Smooth muscle cell of the pulmonary artery (primary cell): ENCODE results near the gene GOLGA3. TPM values are rescaled to one million over a fixed set of nuclear protein-coding genes. Genes with fewer than 3 reads are reported as not detected.

ENCODE experiments used
- total RNA-seq: library from RNA; depleted of rRNA; stranded (reverse); fragments of >200 nt; gene quantifications from 2 replicates; pipeline ENCODE4 v1.2.3, GENCODE V29; 2014

The GOLGA3 gene, protein sequence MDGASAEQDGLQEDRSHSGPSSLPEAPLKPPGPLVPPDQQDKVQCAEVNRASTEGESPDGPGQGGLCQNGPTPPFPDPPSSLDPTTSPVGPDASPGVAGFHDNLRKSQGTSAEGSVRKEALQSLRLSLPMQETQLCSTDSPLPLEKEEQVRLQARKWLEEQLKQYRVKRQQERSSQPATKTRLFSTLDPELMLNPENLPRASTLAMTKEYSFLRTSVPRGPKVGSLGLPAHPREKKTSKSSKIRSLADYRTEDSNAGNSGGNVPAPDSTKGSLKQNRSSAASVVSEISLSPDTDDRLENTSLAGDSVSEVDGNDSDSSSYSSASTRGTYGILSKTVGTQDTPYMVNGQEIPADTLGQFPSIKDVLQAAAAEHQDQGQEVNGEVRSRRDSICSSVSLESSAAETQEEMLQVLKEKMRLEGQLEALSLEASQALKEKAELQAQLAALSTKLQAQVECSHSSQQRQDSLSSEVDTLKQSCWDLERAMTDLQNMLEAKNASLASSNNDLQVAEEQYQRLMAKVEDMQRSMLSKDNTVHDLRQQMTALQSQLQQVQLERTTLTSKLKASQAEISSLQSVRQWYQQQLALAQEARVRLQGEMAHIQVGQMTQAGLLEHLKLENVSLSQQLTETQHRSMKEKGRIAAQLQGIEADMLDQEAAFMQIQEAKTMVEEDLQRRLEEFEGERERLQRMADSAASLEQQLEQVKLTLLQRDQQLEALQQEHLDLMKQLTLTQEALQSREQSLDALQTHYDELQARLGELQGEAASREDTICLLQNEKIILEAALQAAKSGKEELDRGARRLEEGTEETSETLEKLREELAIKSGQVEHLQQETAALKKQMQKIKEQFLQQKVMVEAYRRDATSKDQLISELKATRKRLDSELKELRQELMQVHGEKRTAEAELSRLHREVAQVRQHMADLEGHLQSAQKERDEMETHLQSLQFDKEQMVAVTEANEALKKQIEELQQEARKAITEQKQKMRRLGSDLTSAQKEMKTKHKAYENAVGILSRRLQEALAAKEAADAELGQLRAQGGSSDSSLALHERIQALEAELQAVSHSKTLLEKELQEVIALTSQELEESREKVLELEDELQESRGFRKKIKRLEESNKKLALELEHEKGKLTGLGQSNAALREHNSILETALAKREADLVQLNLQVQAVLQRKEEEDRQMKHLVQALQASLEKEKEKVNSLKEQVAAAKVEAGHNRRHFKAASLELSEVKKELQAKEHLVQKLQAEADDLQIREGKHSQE (N-terminal part only)
- 210 and 265 TPM in 2 replicates for total RNA-seq

DNA sequence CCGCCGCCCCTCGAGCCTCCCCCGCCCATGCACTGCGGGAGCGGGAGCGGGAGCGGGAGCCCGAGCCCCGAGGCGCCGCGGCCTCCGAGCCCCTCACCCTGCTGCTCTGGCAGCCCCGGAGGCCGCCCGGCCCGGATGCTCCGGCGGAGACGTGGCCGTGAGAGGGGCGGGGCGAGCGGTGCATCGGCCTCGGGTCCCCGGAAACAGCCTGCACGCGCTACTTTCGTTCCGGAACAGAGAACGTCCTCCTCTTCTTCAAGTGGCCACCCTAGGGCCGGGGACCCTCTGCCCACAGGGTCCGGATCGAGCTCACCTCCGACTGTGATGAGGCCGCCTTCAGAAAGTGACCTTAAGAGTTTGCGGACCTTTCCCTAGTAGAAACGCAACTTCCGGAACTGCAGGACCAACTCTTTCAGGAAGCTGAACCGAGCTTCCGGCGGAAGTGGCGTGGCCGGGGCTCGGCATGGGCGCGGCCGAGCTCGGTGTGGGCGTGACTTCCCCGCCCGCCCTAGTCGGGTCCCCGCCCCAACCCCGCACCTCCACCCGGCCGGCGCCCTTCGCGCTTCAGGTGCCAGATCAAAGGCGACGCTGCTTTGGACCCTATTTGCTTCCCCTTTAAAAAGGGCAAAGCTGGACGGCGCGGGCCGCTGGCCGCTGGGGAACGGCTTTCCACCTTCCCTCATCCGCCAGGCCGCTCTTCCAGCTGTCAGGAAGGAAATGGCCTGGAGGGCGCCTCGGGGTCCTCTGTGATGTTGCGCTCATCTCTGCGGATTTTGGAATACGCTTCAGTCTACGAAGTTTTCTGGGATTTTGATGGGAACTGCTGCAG lies at the start of gene GOLGA3:
Gene GOLGA3, minus strand, starts transcription at position 164 of the 829 bp plus-strand sequence. CDS start 6,741 bp downstream, outside the sequence.

GRCh38 chr12:132761032-132761920 lies 67.4 kb downstream of the GOLGA3 start, which contains the start of gene ANKLE2:
ANKLE2 (minus strand) TSS chr12:132761832; CDS start chr12:132761798, 34 bp downstream.

Other genes starting within 250 kb of the GOLGA3 start
- not detected in 2 replicates for gene LRCOL1, start 218.3 kb downstream of the GOLGA3 start, total RNA-seq
- not detected in 2 replicates for gene P2RX2, start 210.1 kb downstream of the GOLGA3 start, total RNA-seq
- 15.7 and 18.5 TPM in 2 replicates for gene POLE, start 141.5 kb downstream of the GOLGA3 start, total RNA-seq
- gene PXMP2, start 141.3 kb downstream of the GOLGA3 start, total RNA-seq = 8.1 and 8.9 TPM in 2 replicates
- 24.4 and 38.9 TPM in 2 replicates for gene PGAM5, start 118.0 kb downstream of the GOLGA3 start, total RNA-seq
- gene ANKLE2, start 67.0 kb downstream of the GOLGA3 start, total RNA-seq = 52.3 and 73.0 TPM in 2 replicates
- gene CHFR, start 58.7 kb upstream of the GOLGA3 start, total RNA-seq = 32.5 and 49.0 TPM in 2 replicates
- 16.1 and 17.3 TPM in 2 replicates for gene ZNF605, start 127.4 kb upstream of the GOLGA3 start, total RNA-seq
- 10.4 and 16.3 TPM in 2 replicates for gene ZNF26, start 157.5 kb upstream of the GOLGA3 start, total RNA-seq
- gene ZNF84, start 208.6 kb upstream of the GOLGA3 start, total RNA-seq = 26.0 and 29.6 TPM in 2 replicates